Measurements from ENCODE around the gene TUT7.

Gene TUT7

DNA sequence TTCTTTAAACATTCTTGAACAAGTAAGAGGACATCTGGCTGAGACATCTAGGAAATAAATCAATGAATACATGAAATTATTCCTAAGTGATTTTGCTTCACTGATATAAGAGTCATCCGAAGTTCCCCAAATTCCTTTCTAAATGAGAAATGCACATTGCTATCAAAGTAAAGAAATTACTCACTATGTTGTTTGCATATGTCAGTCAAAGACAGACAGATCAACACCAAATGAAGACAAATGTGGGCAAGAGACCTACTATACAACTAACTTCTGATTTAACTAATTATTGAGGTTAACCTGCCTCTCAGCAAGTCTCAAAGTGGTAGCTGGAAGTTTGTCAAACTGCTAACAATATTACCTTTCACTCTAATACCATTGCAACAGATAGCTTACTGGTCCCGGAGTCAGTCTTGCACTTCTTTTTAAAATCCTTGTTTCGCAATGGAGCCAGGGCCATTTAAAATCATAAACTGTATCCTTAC, 13.2 kb downstream of the TUT7 start:
- no peak overlapping the region for H2AFZ ChIP-seq (ENCODE audit: low read length)
- no peak overlapping the region for H4K91ac ChIP-seq (ENCODE audit: low read depth, low read length, poor library complexity)
- H3K36me3 ChIP-seq (replicated peaks in 1 of 2; ENCODE audit: control insufficient read depth in 2 of 2, insufficient read depth in 2 of 2, low read length in 2 of 2) = peaks cover 10 to 99% of the 10 kb centered on the region in 2 donors
- no peak for DNase-seq (ENCODE audit: low spot score)
- H3K4me2 ChIP-seq (ENCODE audit: insufficient read depth, low read length, poor library complexity, severe bottlenecking) = no peak overlapping the region
- H2AK5ac ChIP-seq (ENCODE audit: low read depth, low read length) = no peak overlapping the region
- H3K27ac ChIP-seq (replicated peaks; ENCODE audit: low read length) = no peak overlapping the region
- no peak overlapping the region for H2BK12ac ChIP-seq (ENCODE audit: low read length)
- H3K79me1 ChIP-seq (ENCODE audit: low read depth, low read length) = no peaks in the 10 kb centered on the region
- no peak overlapping the region for H2BK15ac ChIP-seq (ENCODE audit: low read length)
- H3K4me3 ChIP-seq (ENCODE audit: low read length in 2 of 2) = no peak overlapping the region
- H3K23ac ChIP-seq (ENCODE audit: low read depth, low read length, poor library complexity) = no peak overlapping the region
- no peaks in the 10 kb centered on the region for H3K27me3 ChIP-seq (ENCODE audit: control insufficient read depth in 3 of 3, insufficient read depth in 3 of 3, low read depth in 1 of 3, low read length in 3 of 3)
- H3K4me1 ChIP-seq (ENCODE audit: control insufficient read depth in 2 of 2, insufficient read depth in 1 of 2, low read depth in 1 of 2, low read length in 2 of 2) = no peaks in the 10 kb centered on the region
- H3K9ac ChIP-seq (ENCODE audit: low read depth, low read length, poor library complexity) = no peak overlapping the region
- no peak overlapping the region for H3K18ac ChIP-seq (ENCODE audit: low read length)
- no peak overlapping the region for H2BK5ac ChIP-seq (ENCODE audit: low read length)
- no peak overlapping the region for H3K14ac ChIP-seq (ENCODE audit: low read length)
- H3K9me3 ChIP-seq (replicated peaks in 1 of 2; ENCODE audit: control insufficient read depth in 2 of 2, insufficient read depth in 1 of 2, low read depth in 1 of 2, low read length in 2 of 2) = no peaks in the 10 kb centered on the region
- no peak overlapping the region for H4K8ac ChIP-seq (ENCODE audit: low read depth, low read length)
- H2BK120ac ChIP-seq (ENCODE audit: low read depth, low read length) = no peak overlapping the region
- H3K4ac ChIP-seq (ENCODE audit: low read length) = no peak overlapping the region
- no CpG with 5 or more reads among the region's 3 CpGs for WGBS, 2 donors (ENCODE audit: extremely low coverage in 2 of 2, insufficient read length in 2 of 2, insufficient replicate concordance in 1 of 2)

- DNase-seq (ENCODE audit: low spot score) = no peak
- no peak overlapping the region for H3K4ac ChIP-seq (ENCODE audit: low read length)
- no peak overlapping the region for H3K9ac ChIP-seq (ENCODE audit: low read depth, low read length, poor library complexity)
- no peak overlapping the region for H2BK5ac ChIP-seq (ENCODE audit: low read length)
- no peak overlapping the region for H2BK15ac ChIP-seq (ENCODE audit: low read length)
- H2AK5ac ChIP-seq (ENCODE audit: low read depth, low read length) = no peak overlapping the region
- H3K27ac ChIP-seq (replicated peaks; ENCODE audit: low read length) = no peak overlapping the region
- no peaks in the 10 kb centered on the region for H3K27me3 ChIP-seq (ENCODE audit: control insufficient read depth in 3 of 3, insufficient read depth in 3 of 3, low read depth in 1 of 3, low read length in 3 of 3)
- no peak overlapping the region for H4K8ac ChIP-seq (ENCODE audit: low read depth, low read length)
- H3K4me2 ChIP-seq (ENCODE audit: insufficient read depth, low read length, poor library complexity, severe bottlenecking) = no peak overlapping the region
- no peak overlapping the region for H2AFZ ChIP-seq (ENCODE audit: low read length)
- no peak overlapping the region for H3K23ac ChIP-seq (ENCODE audit: low read depth, low read length, poor library complexity)
- H3K18ac ChIP-seq (ENCODE audit: low read length) = no peak overlapping the region
- H3K14ac ChIP-seq (ENCODE audit: low read length) = no peak overlapping the region
- H3K4me1 ChIP-seq (ENCODE audit: control insufficient read depth in 2 of 2, insufficient read depth in 1 of 2, low read depth in 1 of 2, low read length in 2 of 2) = no peaks in the 10 kb centered on the region
- no peak overlapping the region for H2BK120ac ChIP-seq (ENCODE audit: low read depth, low read length)
- H3K9me3 ChIP-seq (replicated peaks in 1 of 2; ENCODE audit: control insufficient read depth in 2 of 2, insufficient read depth in 1 of 2, low read depth in 1 of 2, low read length in 2 of 2) = no peaks in the 10 kb centered on the region
- H4K91ac ChIP-seq (ENCODE audit: low read depth, low read length, poor library complexity) = no peak overlapping the region
- H3K79me1 ChIP-seq (ENCODE audit: low read depth, low read length) = no peaks in the 10 kb centered on the region
- H3K4me3 ChIP-seq (ENCODE audit: low read length in 2 of 2) = no peak overlapping the region
- H3K36me3 ChIP-seq (replicated peaks in 1 of 2; ENCODE audit: control insufficient read depth in 2 of 2, insufficient read depth in 2 of 2, low read length in 2 of 2) = peaks cover 7 to 99% of the 10 kb centered on the region in 2 donors
- no CpG with 5 or more reads among the region's 1 CpG for WGBS, 2 donors (ENCODE audit: extremely low coverage in 2 of 2, insufficient read length in 2 of 2, insufficient replicate concordance in 1 of 2)
- H2BK12ac ChIP-seq (ENCODE audit: low read length) = no peak overlapping the region
Measured at GRCh38 chr9:86340356-86341006, 13.7 kb downstream of the TUT7 start.

DNA sequence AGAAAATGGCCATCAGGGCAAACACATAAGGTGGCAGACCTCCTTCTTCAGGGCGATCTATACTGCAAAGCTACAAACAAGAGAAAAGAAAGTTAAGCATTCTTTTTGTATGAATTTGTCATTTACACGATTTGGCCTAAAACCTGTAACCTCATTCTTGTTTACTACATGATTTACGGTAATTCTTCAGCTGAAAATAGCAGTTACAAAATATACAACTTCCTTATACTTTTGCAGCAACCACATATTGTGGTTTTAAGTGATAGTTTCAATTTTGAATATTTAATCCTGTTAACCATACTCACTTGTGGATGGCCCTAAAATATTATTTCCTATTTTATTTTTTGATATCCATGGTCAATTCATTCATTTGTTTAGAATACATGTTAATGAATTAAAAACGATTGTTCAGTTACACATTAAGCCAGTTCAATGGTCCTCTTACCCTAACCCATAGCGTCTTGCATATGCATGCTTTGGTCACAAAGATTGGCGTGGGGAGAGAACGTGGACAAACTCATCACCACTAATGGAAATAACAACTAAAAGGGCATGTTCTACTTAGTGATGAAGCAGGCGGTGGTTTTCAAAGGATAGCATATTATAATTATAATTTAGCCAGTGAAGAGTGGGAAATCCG, 16.6 kb downstream of the TUT7 start:
- Histone ChIP-seq H3K27ac (replicated peaks; ENCODE audit: low read length) (no peak overlapping the region), H3K36me3 (replicated peaks in 1 of 2; ENCODE audit: control insufficient read depth in 2 of 2, insufficient read depth in 2 of 2, low read length in 2 of 2) (peaks cover 12 to 98% of the 10 kb centered on the region in 2 donors), H3K79me1 (ENCODE audit: low read depth, low read length) (no peaks in the 10 kb centered on the region), H3K18ac (ENCODE audit: low read length) (no peak overlapping the region), H3K4me1 (ENCODE audit: control insufficient read depth in 2 of 2, insufficient read depth in 1 of 2, low read depth in 1 of 2, low read length in 2 of 2) (no peaks in the 10 kb centered on the region), H4K91ac (ENCODE audit: low read depth, low read length, poor library complexity) (no peak overlapping the region), H3K9me3 (replicated peaks in 1 of 2; ENCODE audit: control insufficient read depth in 2 of 2, insufficient read depth in 1 of 2, low read depth in 1 of 2, low read length in 2 of 2) (no peaks in the 10 kb centered on the region), H3K27me3 (ENCODE audit: control insufficient read depth in 3 of 3, insufficient read depth in 3 of 3, low read depth in 1 of 3, low read length in 3 of 3) (no peaks in the 10 kb centered on the region), H3K9ac (ENCODE audit: low read depth, low read length, poor library complexity) (no peak overlapping the region), H4K8ac (ENCODE audit: low read depth, low read length) (no peak overlapping the region), H2BK12ac (ENCODE audit: low read length) (no peak overlapping the region), H2BK15ac (ENCODE audit: low read length) (no peak overlapping the region), H2BK5ac (ENCODE audit: low read length) (no peak overlapping the region), H3K4me3 (ENCODE audit: low read length in 2 of 2) (no peak overlapping the region), H3K14ac (ENCODE audit: low read length) (no peak overlapping the region), H2AK5ac (ENCODE audit: low read depth, low read length) (no peak overlapping the region), H3K4ac (ENCODE audit: low read length) (no peak overlapping the region), H2AFZ (ENCODE audit: low read length) (no peak overlapping the region), H3K4me2 (ENCODE audit: insufficient read depth, low read length, poor library complexity, severe bottlenecking) (no peak overlapping the region), H3K23ac (ENCODE audit: low read depth, low read length, poor library complexity) (no peak overlapping the region), H2BK120ac (ENCODE audit: low read depth, low read length) (no peak overlapping the region)
- no peak for DNase-seq (ENCODE audit: low spot score)
- WGBS, 2 donors (ENCODE audit: extremely low coverage in 2 of 2, insufficient read length in 2 of 2, insufficient replicate concordance in 1 of 2) = no CpG with 5 or more reads among the region's 9 CpGs

DNA sequence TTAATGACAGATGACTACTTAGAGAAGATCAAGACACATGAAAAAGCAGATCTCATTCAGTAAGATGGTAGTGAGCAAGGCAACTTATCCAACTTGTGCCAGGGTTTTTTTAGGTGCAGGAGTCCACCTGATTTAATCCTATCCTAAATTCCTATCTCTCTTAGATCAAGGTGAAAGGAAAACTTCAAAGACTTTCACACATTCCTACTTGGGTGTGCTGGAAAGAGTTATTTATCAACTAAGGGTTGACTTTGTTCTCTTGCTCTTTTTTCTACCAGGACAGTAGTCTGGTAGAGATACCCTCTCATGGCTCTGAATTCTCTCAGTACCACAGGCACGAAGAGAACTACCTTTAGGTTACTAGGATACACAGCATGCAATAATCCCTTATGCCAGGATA, 18.2 kb downstream of the TUT7 start:
- Histone ChIP-seq H3K4me1 (ENCODE audit: control insufficient read depth in 2 of 2, insufficient read depth in 1 of 2, low read depth in 1 of 2, low read length in 2 of 2) (no peaks in the 10 kb centered on the region), H3K14ac (ENCODE audit: low read length) (no peak overlapping the region), H2AK5ac (ENCODE audit: low read depth, low read length) (no peak overlapping the region), H3K18ac (ENCODE audit: low read length) (no peak overlapping the region), H3K27me3 (ENCODE audit: control insufficient read depth in 3 of 3, insufficient read depth in 3 of 3, low read depth in 1 of 3, low read length in 3 of 3) (no peaks in the 10 kb centered on the region), H3K36me3 (replicated peaks in 1 of 2; ENCODE audit: control insufficient read depth in 2 of 2, insufficient read depth in 2 of 2, low read length in 2 of 2) (peaks cover 12 to 92% of the 10 kb centered on the region in 2 donors), H2AFZ (ENCODE audit: low read length) (no peak overlapping the region), H2BK5ac (ENCODE audit: low read length) (no peak overlapping the region), H3K4ac (ENCODE audit: low read length) (no peak overlapping the region), H3K4me3 (ENCODE audit: low read length in 2 of 2) (no peak overlapping the region), H4K8ac (ENCODE audit: low read depth, low read length) (no peak overlapping the region), H4K91ac (ENCODE audit: low read depth, low read length, poor library complexity) (no peak overlapping the region), H3K4me2 (ENCODE audit: insufficient read depth, low read length, poor library complexity, severe bottlenecking) (no peak overlapping the region), H3K9me3 (replicated peaks in 1 of 2; ENCODE audit: control insufficient read depth in 2 of 2, insufficient read depth in 1 of 2, low read depth in 1 of 2, low read length in 2 of 2) (no peaks in the 10 kb centered on the region), H2BK120ac (ENCODE audit: low read depth, low read length) (no peak overlapping the region), H3K23ac (ENCODE audit: low read depth, low read length, poor library complexity) (no peak overlapping the region), H3K27ac (replicated peaks; ENCODE audit: low read length) (no peak overlapping the region), H3K9ac (ENCODE audit: low read depth, low read length, poor library complexity) (no peak overlapping the region), H2BK12ac (ENCODE audit: low read length) (no peak overlapping the region), H2BK15ac (ENCODE audit: low read length) (no peak overlapping the region), H3K79me1 (ENCODE audit: low read depth, low read length) (no peaks in the 10 kb centered on the region)
- no CpG with 5 or more reads among the region's 1 CpG for WGBS, 2 donors (ENCODE audit: extremely low coverage in 2 of 2, insufficient read length in 2 of 2, insufficient replicate concordance in 1 of 2)
- DNase-seq (ENCODE audit: low spot score) = no peak

Measured in neuronal stem cell (in vitro differentiated cells).